Fibroblast of lung (primary cell): Measurements from ENCODE around the gene AFAP1L1. TPM values are rescaled to one million over a fixed set of nuclear protein-coding genes. Genes with fewer than 3 reads are reported as not detected.

Experiments used
- DNase-seq, 2 donors: peaks; one replicate each; pipeline versions ENCODE4 v3.0.0 to v3.0.0-alpha.2; 2010; ENCODE audit warnings: low read depth in 2 of 2
- H2AFZ ChIP-seq: 2 replicates; pipeline ENCODE4 v1.5.1; 2012; ENCODE audit warnings: low read length, control low read depth, inconsistent platforms
- H3K27ac ChIP-seq: 2 replicates; pipeline ENCODE4 v1.5.1; 2011; ENCODE audit warnings: low read length, control low read depth; ENCODE audit not compliant: insufficient read depth
- H3K27me3 ChIP-seq: 2 replicates; pipeline ENCODE4 v1.5.1; 2011; ENCODE audit warnings: mild to moderate bottlenecking, low read length; ENCODE audit not compliant: control insufficient read depth, insufficient read depth
- H3K36me3 ChIP-seq: 2 replicates; pipeline ENCODE4 v1.5.1; 2011; ENCODE audit warnings: low read length; ENCODE audit not compliant: control insufficient read depth, insufficient read depth
- H3K4me1 ChIP-seq: 2 replicates; pipeline ENCODE4 v1.5.1; 2011; ENCODE audit warnings: low read length; ENCODE audit not compliant: control insufficient read depth, insufficient read depth; ENCODE audit errors: extremely low read depth
- H3K4me2 ChIP-seq: 2 replicates; pipeline ENCODE4 v1.5.1; 2011; ENCODE audit warnings: low read length, control low read depth; ENCODE audit not compliant: insufficient read depth; ENCODE audit errors: extremely low read depth
- H3K4me3 ChIP-seq, 4 experiments: fragments of 200-600 bp in 1 of 4; sonication (generic) in 1 of 4; replicated peaks in 1 of 4; 2 replicates each; pipeline ENCODE4 v1.5.1; 2011 to 2016; ENCODE audit warnings: low read length in 4 of 4, low read depth in 3 of 4, mild to moderate bottlenecking in 3 of 4, control low read depth in 2 of 4, inconsistent platforms in 1 of 4, mixed read lengths in 1 of 4; ENCODE audit not compliant: insufficient read depth in 1 of 4; ENCODE audit errors: control extremely low read depth in 1 of 4
- H3K79me2 ChIP-seq: 2 replicates; pipeline ENCODE4 v1.5.1; 2012; ENCODE audit warnings: mild to moderate bottlenecking, low read length, inconsistent platforms; ENCODE audit not compliant: control insufficient read depth, insufficient read depth
- H3K9ac ChIP-seq: 2 replicates; pipeline ENCODE4 v1.5.1; 2011; ENCODE audit warnings: mild to moderate bottlenecking, low read length, control low read depth; ENCODE audit not compliant: insufficient read depth
- H3K9me3 ChIP-seq: 2 replicates; pipeline ENCODE4 v1.5.1; 2012; ENCODE audit warnings: low read depth, low read length; ENCODE audit not compliant: control insufficient read depth, insufficient read depth
- H4K20me1 ChIP-seq: 2 replicates; pipeline ENCODE4 v1.5.1; 2011; ENCODE audit warnings: low read length; ENCODE audit not compliant: control insufficient read depth, insufficient read depth; ENCODE audit errors: extremely low read depth
- CTCF ChIP-seq, 2 donors: IDR thresholded peaks in 1 of 2; conservative IDR thresholded peaks in 1 of 2; 1 replicate in 1 of 2; 2 replicates in 1 of 2; pipeline ENCODE4 v1.5.1; 2011 to 2012; ENCODE audit warnings: low read length in 2 of 2, control low read depth in 1 of 2, inconsistent platforms in 1 of 2, low read depth in 1 of 2, mild to moderate bottlenecking in 1 of 2
- EZH2 ChIP-seq: IDR thresholded peaks from 2 replicates; pipeline ENCODE4 v1.5.1; 2012; ENCODE audit warnings: low read length, control low read depth, mild to moderate bottlenecking; ENCODE audit errors: missing control alignments
- polyA plus RNA-seq, 2 donors: library from polyadenylated mRNA; depleted of rRNA in 1 of 2; stranded (reverse) in 1 of 2; unstranded in 1 of 2; fragments of >200 nt; gene quantifications; 2 replicates each; pipeline ENCODE4 v1.2.1, GENCODE V29; 2011 to 2012; ENCODE audit warnings: missing spikeins in 1 of 2
- total RNA-seq: library from RNA; depleted of rRNA; stranded (reverse); fragments of >200 nt; gene quantifications from 2 replicates; pipeline ENCODE4 v1.2.1, GENCODE V29; 2014

The AFAP1L1 gene
- total and polyA plus RNA-seq, 2 donors (not counting 1 experiment from before 2014, with no cell fraction given) = 3.0 to 7.1 TPM

- no peak overlapping the region for H3K4me2 ChIP-seq
- H3K79me2 ChIP-seq = no peaks in the 10 kb centered on the region
- H3K36me3 ChIP-seq = no peaks in the 10 kb centered on the region
- TF ChIP-seq CTCF (conservative IDR thresholded peaks at IDR 0.05 in 1 of 2, IDR thresholded peaks at IDR 0.05 in 1 of 2; ENCODE audit: low read depth in 1 of 2, low read length in 2 of 2) = no peak
- TF ChIP-seq EZH2 = no peak
- no peak for DNase-seq
- no peaks in the 10 kb centered on the region for H3K27me3 ChIP-seq
- H2AFZ ChIP-seq = no peak overlapping the region
- no peaks in the 10 kb centered on the region for H3K9me3 ChIP-seq
- no peak overlapping the region for H3K27ac ChIP-seq
- peaks cover 10% of the 10 kb centered on the region for H3K4me1 ChIP-seq
- no peak overlapping the region for H3K4me3 ChIP-seq
- no peaks in the 10 kb centered on the region for H4K20me1 ChIP-seq
- H3K9ac ChIP-seq = no peak overlapping the region
Measured at GRCh38 chr5:149288436-149288835, 16.8 kb downstream of the AFAP1L1 start.

- no peak overlapping the region for H3K4me2 ChIP-seq
- H2AFZ ChIP-seq = no peak overlapping the region
- H3K27me3 ChIP-seq = no peaks in the 10 kb centered on the region
- H4K20me1 ChIP-seq = no peaks in the 10 kb centered on the region
- no peaks in the 10 kb centered on the region for H3K9me3 ChIP-seq
- H3K36me3 ChIP-seq = no peaks in the 10 kb centered on the region
- TF ChIP-seq CTCF (conservative IDR thresholded peaks at IDR 0.05 in 1 of 2, IDR thresholded peaks at IDR 0.05 in 1 of 2; ENCODE audit: low read depth in 1 of 2, low read length in 2 of 2) (no peak), EZH2 (no peak)
- no peak overlapping the region for H3K27ac ChIP-seq
- H3K79me2 ChIP-seq = no peaks in the 10 kb centered on the region
- H3K9ac ChIP-seq = no peak overlapping the region
- H3K4me1 ChIP-seq = peaks cover 6% of the 10 kb centered on the region
- H3K4me3 ChIP-seq = no peak overlapping the region
- DNase-seq = peak in 1 of 2 donors; percentile 24
Measured at GRCh38 chr5:149289301-149289700, 17.6 kb downstream of the AFAP1L1 start.

GRCh38 chr5:149294872-149295829 lies 23.5 kb downstream of the AFAP1L1 start:
- Histone ChIP-seq H2AFZ (no peak overlapping the region), H3K27ac (no peak overlapping the region), H3K4me2 (no peak overlapping the region), H3K4me1 (no peaks in the 10 kb centered on the region), H3K9ac (no peak overlapping the region), H3K4me3 (no peak overlapping the region), H4K20me1 (no peaks in the 10 kb centered on the region), H3K27me3 (no peaks in the 10 kb centered on the region), H3K9me3 (no peaks in the 10 kb centered on the region), H3K79me2 (no peaks in the 10 kb centered on the region), H3K36me3 (no peaks in the 10 kb centered on the region)
- no peak for TF ChIP-seq EZH2
- no peak for TF ChIP-seq CTCF (conservative IDR thresholded peaks at IDR 0.05 in 1 of 2, IDR thresholded peaks at IDR 0.05 in 1 of 2; ENCODE audit: low read depth in 1 of 2, low read length in 2 of 2)
- no peak for DNase-seq
